Glutamatergic neuron (in vitro differentiated cells): ENCODE measurements around the gene KCTD15. TPM values are rescaled to one million over a fixed set of nuclear protein-coding genes. Genes with fewer than 3 reads are reported as not detected.
A peak's percentile ranks its signal among the peaks of the same experiment; 100 is the strongest.

Experiments used
- DNase-seq: peaks from one replicate; pipeline ENCODE4 v3.0.0; 2022
- H3K27ac Mint-ChIP-seq: one replicate; pipeline ENCODE4 v1.8.0; 2020; ENCODE audit warnings: mild to moderate bottlenecking, mixed read lengths, inconsistent platforms; ENCODE audit not compliant: unreplicated experiment
- H3K27me3 Mint-ChIP-seq: one replicate; pipeline ENCODE4 v1.8.0; 2020; ENCODE audit warnings: mild to moderate bottlenecking, moderate library complexity, mixed read lengths, inconsistent platforms; ENCODE audit not compliant: unreplicated experiment
- H3K36me3 Mint-ChIP-seq: one replicate; pipeline ENCODE4 v1.8.0; 2020; ENCODE audit warnings: mild to moderate bottlenecking, mixed read lengths, inconsistent platforms; ENCODE audit not compliant: unreplicated experiment
- H3K4me1 Mint-ChIP-seq: one replicate; pipeline ENCODE4 v1.8.0; 2020; ENCODE audit warnings: mild to moderate bottlenecking, low read depth, mixed read lengths, inconsistent platforms; ENCODE audit not compliant: unreplicated experiment
- H3K4me3 Mint-ChIP-seq: one replicate; pipeline ENCODE4 v1.8.0; 2020; ENCODE audit warnings: mild to moderate bottlenecking, mixed read lengths, inconsistent platforms; ENCODE audit not compliant: unreplicated experiment
- H3K9me3 Mint-ChIP-seq: one replicate; pipeline ENCODE4 v1.8.0; 2020; ENCODE audit warnings: mild to moderate bottlenecking, moderate library complexity, mixed read lengths, inconsistent platforms; ENCODE audit not compliant: unreplicated experiment
- total RNA-seq: library from RNA; stranded (reverse); fragmentation: NEBNext Ultra II Directional; extraction: Animal tissue kit (Norgen Biotek cat#: 25700); gene quantifications from one replicate; pipeline ENCODE4 v1.2.1, GENCODE V29; 2021; ENCODE audit not compliant: unreplicated experiment
- TF ChIP-seq, protein P1 (sequence below): fragments of 200-600 bp; sonication (generic); IDR thresholded peaks from one replicate; pipeline ENCODE4 v1.5.0; 2021; ENCODE audit not compliant: partially characterized antibody, unreplicated experiment

Gene KCTD15
- total RNA-seq, 1 donor from 2014 or later = 53.4 TPM

DNA sequence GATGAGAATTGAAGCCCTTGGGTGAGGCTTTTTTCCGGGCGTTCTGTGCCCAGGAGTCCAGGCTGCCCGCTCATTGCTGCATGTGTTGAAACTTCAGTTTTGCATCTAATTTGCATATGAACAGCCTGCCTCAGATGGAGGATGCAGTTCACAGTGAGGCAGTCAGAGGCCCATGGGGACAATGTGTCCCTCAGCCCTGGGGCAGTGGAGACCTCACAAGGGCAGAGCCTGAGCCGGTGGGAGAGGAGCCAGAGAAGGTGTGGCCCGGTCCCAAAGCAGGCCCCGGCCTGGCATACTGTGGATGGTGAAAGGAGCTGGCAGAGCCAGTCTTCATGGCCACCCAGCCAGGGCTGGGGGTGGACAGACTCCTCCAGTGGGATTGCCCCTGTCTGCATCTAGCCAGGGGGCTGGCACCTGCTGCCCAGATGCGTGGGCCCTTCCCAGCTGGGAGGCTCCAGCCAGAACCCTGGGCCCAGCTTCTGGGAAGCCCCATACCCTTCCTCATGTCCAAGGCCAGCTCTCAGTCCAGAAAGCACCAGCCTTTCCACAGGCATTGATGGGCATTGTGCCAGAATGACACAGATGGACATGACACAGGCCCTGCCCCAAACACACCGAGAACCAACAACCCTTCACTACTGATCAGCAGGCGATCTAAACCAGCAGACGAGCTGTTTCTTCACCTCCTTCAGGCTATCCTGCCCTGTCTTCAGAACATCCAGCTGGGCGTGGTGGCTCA lies 32.9 kb upstream of the KCTD15 start:
- Mint-ChIP-seq H3K9me3 (peaks cover 44% of the 10 kb centered on the region), H3K27me3 (peaks cover 40% of the 10 kb centered on the region), H3K36me3 (peaks cover 23% of the 10 kb centered on the region), H3K27ac (peak overlapping the region; percentile 42), H3K4me3 (no peak overlapping the region), H3K4me1 (peaks cover 34% of the 10 kb centered on the region)
- no peak for DNase-seq
- TF ChIP-seq, protein P1, sequence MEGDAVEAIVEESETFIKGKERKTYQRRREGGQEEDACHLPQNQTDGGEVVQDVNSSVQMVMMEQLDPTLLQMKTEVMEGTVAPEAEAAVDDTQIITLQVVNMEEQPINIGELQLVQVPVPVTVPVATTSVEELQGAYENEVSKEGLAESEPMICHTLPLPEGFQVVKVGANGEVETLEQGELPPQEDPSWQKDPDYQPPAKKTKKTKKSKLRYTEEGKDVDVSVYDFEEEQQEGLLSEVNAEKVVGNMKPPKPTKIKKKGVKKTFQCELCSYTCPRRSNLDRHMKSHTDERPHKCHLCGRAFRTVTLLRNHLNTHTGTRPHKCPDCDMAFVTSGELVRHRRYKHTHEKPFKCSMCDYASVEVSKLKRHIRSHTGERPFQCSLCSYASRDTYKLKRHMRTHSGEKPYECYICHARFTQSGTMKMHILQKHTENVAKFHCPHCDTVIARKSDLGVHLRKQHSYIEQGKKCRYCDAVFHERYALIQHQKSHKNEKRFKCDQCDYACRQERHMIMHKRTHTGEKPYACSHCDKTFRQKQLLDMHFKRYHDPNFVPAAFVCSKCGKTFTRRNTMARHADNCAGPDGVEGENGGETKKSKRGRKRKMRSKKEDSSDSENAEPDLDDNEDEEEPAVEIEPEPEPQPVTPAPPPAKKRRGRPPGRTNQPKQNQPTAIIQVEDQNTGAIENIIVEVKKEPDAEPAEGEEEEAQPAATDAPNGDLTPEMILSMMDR = no peak

DNA sequence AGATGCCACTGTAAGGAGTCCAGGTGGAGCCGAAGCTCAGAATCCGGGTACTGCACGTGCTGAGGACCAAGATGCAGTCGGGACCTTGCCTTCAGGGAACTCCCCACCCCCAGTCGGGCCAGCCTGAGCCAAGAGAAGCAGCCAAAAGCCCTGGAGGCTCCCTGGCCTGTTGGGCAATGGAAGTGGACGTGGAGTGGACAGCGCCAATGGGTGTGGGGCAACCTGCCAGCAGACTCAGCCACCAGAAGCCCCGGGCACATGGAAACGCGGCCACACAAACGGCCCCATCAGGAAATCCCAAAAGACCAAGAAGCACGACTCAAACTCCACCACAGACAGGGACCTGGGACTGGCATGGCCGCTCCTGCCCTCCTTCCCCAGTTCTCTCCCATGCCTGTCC lies 30.0 kb upstream of the KCTD15 start:
- Mint-ChIP-seq H3K9me3 (peaks cover 41% of the 10 kb centered on the region), H3K27ac (no peak overlapping the region), H3K27me3 (peaks cover 32% of the 10 kb centered on the region), H3K36me3 (peaks cover 12% of the 10 kb centered on the region), H3K4me3 (no peak overlapping the region), H3K4me1 (peaks cover 43% of the 10 kb centered on the region)
- DNase-seq = no peak
- TF ChIP-seq, protein P1 = no peak

DNA sequence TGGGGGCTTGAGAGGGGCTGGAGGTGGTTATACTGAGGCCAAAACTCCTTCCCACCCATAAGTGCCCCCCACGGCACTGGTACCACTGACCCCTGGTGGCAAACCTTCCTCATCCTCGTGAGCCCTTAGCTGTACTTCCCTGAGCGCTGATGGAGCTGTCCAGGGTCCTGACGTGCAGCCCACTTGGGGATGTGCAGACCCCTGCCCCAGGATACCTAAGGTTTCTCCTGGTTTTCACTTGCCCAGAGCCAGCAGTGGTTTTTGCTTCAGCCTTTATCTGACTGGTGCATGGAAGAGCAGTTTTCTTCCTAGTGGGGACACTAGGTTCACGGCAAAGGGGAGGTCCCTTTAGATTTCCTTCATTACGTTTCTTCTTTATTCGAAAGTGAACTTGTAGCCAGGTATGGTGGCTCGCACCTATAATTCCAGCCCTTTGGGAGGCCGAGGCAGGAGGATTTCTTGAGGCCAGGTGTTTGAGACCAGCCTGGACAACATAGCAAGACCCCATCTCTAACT lies 28.7 kb upstream of the KCTD15 start:
- no peak for DNase-seq
- Mint-ChIP-seq H3K27me3 (peaks cover 22% of the 10 kb centered on the region), H3K36me3 (peaks cover 12% of the 10 kb centered on the region), H3K27ac (peak overlapping the region; percentile 28), H3K4me1 (peaks cover 39% of the 10 kb centered on the region), H3K9me3 (peaks cover 31% of the 10 kb centered on the region), H3K4me3 (no peak overlapping the region)
- TF ChIP-seq, protein P1 = no peak

DNA sequence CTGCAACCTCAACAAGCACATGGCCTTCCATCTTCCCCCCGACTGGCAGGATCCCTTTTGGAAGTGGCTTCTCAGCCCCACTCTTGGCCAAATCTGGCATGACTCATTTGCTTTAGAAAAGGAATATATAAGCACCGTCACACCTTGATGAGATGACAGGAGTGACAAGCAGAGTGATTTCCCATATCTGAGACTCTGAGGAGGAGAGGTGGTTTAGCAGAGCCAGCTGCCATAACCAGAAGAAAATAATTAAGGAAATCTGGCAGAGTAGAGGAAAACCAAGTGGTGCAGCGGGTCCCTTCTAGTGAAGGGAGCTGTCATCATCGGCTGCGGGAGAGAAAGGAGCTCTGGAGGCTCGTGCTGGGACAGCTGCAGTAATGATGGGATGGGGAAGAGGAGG lies 27.5 kb upstream of the KCTD15 start:
- DNase-seq = no peak
- Mint-ChIP-seq H3K27me3 (peaks cover 19% of the 10 kb centered on the region), H3K4me3 (no peak overlapping the region), H3K36me3 (peaks cover 15% of the 10 kb centered on the region), H3K9me3 (peaks cover 32% of the 10 kb centered on the region), H3K4me1 (peaks cover 29% of the 10 kb centered on the region), H3K27ac (no peak overlapping the region)
- TF ChIP-seq, protein P1 = no peak

DNA sequence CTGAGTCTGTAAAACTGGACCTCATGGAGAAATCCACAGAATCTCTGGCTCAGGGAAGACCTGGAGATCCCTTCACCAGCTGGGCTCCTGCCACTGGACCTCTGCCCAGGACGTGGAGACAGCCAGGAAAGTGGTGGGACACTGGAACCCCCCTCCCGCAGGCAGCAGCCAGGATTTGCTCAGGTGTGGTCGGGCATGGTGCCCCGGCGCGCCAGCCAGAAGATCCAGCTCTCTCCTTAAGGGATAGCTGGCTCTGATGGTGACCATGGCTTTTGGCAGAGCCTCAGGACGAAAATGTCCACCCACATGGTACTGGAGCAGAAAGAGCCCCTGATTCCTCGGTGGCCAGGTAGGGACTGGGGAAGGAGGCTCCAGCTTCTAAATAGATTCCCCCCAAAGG lies 26.6 kb upstream of the KCTD15 start:
- Mint-ChIP-seq H3K27me3 (peaks cover 15% of the 10 kb centered on the region), H3K4me1 (peaks cover 24% of the 10 kb centered on the region), H3K27ac (no peak overlapping the region), H3K36me3 (peaks cover 6% of the 10 kb centered on the region), H3K9me3 (peaks cover 30% of the 10 kb centered on the region), H3K4me3 (no peak overlapping the region)
- TF ChIP-seq, protein P1 = no peak
- no peak for DNase-seq
